T-cell (primary cell): ENCODE data around the gene HIPK2. TPM values are rescaled to one million over a fixed set of nuclear protein-coding genes. Genes with fewer than 3 reads are reported as not detected.
A peak's percentile ranks its signal among the peaks of the same experiment; 100 is the strongest.

ENCODE experiments used
- ATAC-seq, 4 experiments: fragments of 200-7000 bp in 3 of 4; fragments of 150-1000 bp in 1 of 4; cut with Tn5 transposase; replicated peaks in 1 of 4; 1 replicate in 3 of 4; 2 replicates in 1 of 4; pipeline ENCODE4 v1.10.0; 2021; ENCODE audit warnings: moderate library complexity in 3 of 4, mild to moderate bottlenecking in 2 of 4, moderate number of reproducible peaks in 1 of 4
- CTCF ChIA-PET, 2 donors: fragments of 300-600 bp; sonication (Branson Sonifier 250); formaldehyde crosslinking; loops; one replicate each; lab custom pipeline; 2022; ENCODE audit warnings: antibody characterized with exemption in 2 of 2; lab: Charles Lee
- POLR2A ChIA-PET, 2 donors: fragments of 300-600 bp; sonication (Branson Sonifier 250); formaldehyde crosslinking; loops; one replicate each; lab custom pipeline; 2022; ENCODE audit warnings: antibody characterized with exemption in 2 of 2; lab: Charles Lee
- DNase-seq, 35 experiments: peaks; one replicate each; pipeline versions ENCODE4 v3.0.0 to v3.0.0-alpha.2; 2013 to 2023
- H3K27ac ChIP-seq: one replicate; pipeline ENCODE4 v1.5.1; 2013; ENCODE audit warnings: low read length
- H3K27me3 ChIP-seq, 2 experiments: replicated peaks in 1 of 2; 1 replicate in 1 of 2; 2 replicates in 1 of 2; pipeline versions ENCODE4 v1.6.1 to v1.7.0; 2013; ENCODE audit warnings: low read length in 1 of 2, mixed read lengths in 1 of 2; ENCODE audit not compliant: control insufficient read depth in 2 of 2, insufficient read depth in 2 of 2; ENCODE audit errors: extremely low read depth in 1 of 2
- H3K36me3 ChIP-seq, 2 donors: 1 replicate in 1 of 2; 2 replicates in 1 of 2; pipeline versions ENCODE4 v1.6.1 to v1.7.0; 2013; ENCODE audit warnings: low read length in 1 of 2; ENCODE audit not compliant: control insufficient read depth in 2 of 2, insufficient read depth in 1 of 2; ENCODE audit errors: extremely low read depth in 1 of 2
- H3K4me1 ChIP-seq, 2 experiments: 1 replicate in 1 of 2; 2 replicates in 1 of 2; pipeline versions ENCODE4 v1.6.1 to v1.7.0; 2013; ENCODE audit warnings: low read length in 2 of 2, mixed read lengths in 1 of 2; ENCODE audit not compliant: insufficient read depth in 2 of 2, control insufficient read depth in 1 of 2; ENCODE audit errors: extremely low read depth in 1 of 2
- H3K4me3 ChIP-seq, 2 donors: 1 replicate in 1 of 2; 2 replicates in 1 of 2; pipeline versions ENCODE4 v1.5.1 to v1.7.0; 2013; ENCODE audit warnings: mild to moderate bottlenecking in 2 of 2, low read length in 1 of 2, moderate library complexity in 1 of 2; ENCODE audit not compliant: control insufficient read depth in 1 of 2; ENCODE audit errors: extremely low read depth in 1 of 2
- H3K9me3 ChIP-seq: 2 replicates; pipeline ENCODE4 v1.7.0; 2013
- H3K27ac Mint-ChIP-seq, 2 donors: one replicate each; pipeline ENCODE4 v1.8.0; 2020 to 2021; ENCODE audit warnings: mild to moderate bottlenecking in 2 of 2, mixed read lengths in 2 of 2
- H3K27me3 Mint-ChIP-seq, 2 donors: one replicate each; pipeline ENCODE4 v1.8.0; 2021 to 2022; ENCODE audit warnings: mixed read lengths in 2 of 2
- H3K36me3 Mint-ChIP-seq: one replicate; pipeline ENCODE4 v1.8.0; 2021; ENCODE audit warnings: mixed read lengths
- H3K4me1 Mint-ChIP-seq, 3 donors: one replicate each; pipeline ENCODE4 v1.8.0; 2020 to 2022; ENCODE audit warnings: mixed read lengths in 3 of 3, mild to moderate bottlenecking in 1 of 3
- H3K4me3 Mint-ChIP-seq, 3 donors: one replicate each; pipeline ENCODE4 v1.8.0; 2020 to 2022; ENCODE audit warnings: mild to moderate bottlenecking in 3 of 3, mixed read lengths in 3 of 3, moderate library complexity in 3 of 3
- H3K9me3 Mint-ChIP-seq, 3 donors: one replicate each; pipeline ENCODE4 v1.8.0; 2020 to 2022; ENCODE audit warnings: mixed read lengths in 3 of 3
- WGBS: methylation state at CpG from one replicate; pipeline ENCODE4 v1.1.5; 2013; ENCODE audit warnings: missing lambda C conversion rate; ENCODE audit not compliant: insufficient coverage; 5-methylcytosine and 5-hydroxymethylcytosine counted together
- total RNA-seq, 35 experiments: library from RNA in 6 of 35; stranded (reverse) in 6 of 35; fragments of 120-200 nt in 1 of 35; gene quantifications; one replicate each; pipeline versions ENCODE4 v1.2.1 to v1.2.4 and lab custom pipeline; 2013 to 2026

The HIPK2 gene
- total RNA-seq, 5 donors from 2014 or later (not counting 1 experiment from before 2014, with no cell fraction given) = 32.7 to 34.5 (median 33.5) TPM

- Mint-ChIP-seq H3K36me3 (peaks cover 44% of the 10 kb centered on the region), H3K4me1 (peaks cover 79 to 80% (median 80%) of the 10 kb centered on the region in 3 donors), H3K27ac (peak overlapping the region; percentile 86 to 97), H3K4me3 (peak overlapping the region in 1 of 3 donors; percentile 61), H3K27me3 (no peaks in the 10 kb centered on the region), H3K9me3 (no peaks in the 10 kb centered on the region)
- DNase-seq (no peak), ATAC-seq (no peak)
- peaks cover 3 to 7% of the 10 kb centered on the region in 2 donors for H3K36me3 ChIP-seq
- ChIA-PET POLR2A (no interaction called here), CTCF (interaction anchor here (0.6 to 1.5 kb wide), 3 partner anchors 10 to 520 kb away, joined by 3 to 4 read pairs (median 3); no protein-coding TSS in a partner anchor)
- 90% methylated on average over 7 of the region's 19 CpGs for WGBS
- no peaks in the 10 kb centered on the region for H3K27me3 ChIP-seq
- H3K9me3 ChIP-seq = no peaks in the 10 kb centered on the region
- H3K4me3 ChIP-seq = no peak overlapping the region
- no peak overlapping the region for H3K27ac ChIP-seq
- H3K4me1 ChIP-seq = peaks cover 62 to 73% of the 10 kb centered on the region in 2 experiments
These were observed 146.9 kb downstream of the HIPK2 start for GRCh38 chr7:139630643-139631519.

GRCh38 chr7:139629392-139630082 is 148.3 kb downstream of the HIPK2 start:
- WGBS = 96% methylated on average over 2 of the region's 4 CpGs
- Histone ChIP-seq H3K9me3 (no peaks in the 10 kb centered on the region), H3K4me3 (no peak overlapping the region), H3K27me3 (no peaks in the 10 kb centered on the region), H3K36me3 (peaks cover 7 to 10% of the 10 kb centered on the region in 2 donors), H3K4me1 (peaks cover 57 to 75% of the 10 kb centered on the region in 2 experiments), H3K27ac (no peak overlapping the region)
- DNase-seq = no peak
- H3K4me3 Mint-ChIP-seq = peak overlapping the region in 1 of 3 donors; percentile 61
- no peaks in the 10 kb centered on the region for H3K9me3 Mint-ChIP-seq
- ChIA-PET POLR2A (no interaction called here), CTCF (no interaction called here)
- H3K27me3 Mint-ChIP-seq = no peaks in the 10 kb centered on the region
- no peak for ATAC-seq
- H3K4me1 Mint-ChIP-seq = peaks cover 81 to 82% (median 82%) of the 10 kb centered on the region in 3 donors
- H3K36me3 Mint-ChIP-seq = peaks cover 51% of the 10 kb centered on the region
- H3K27ac Mint-ChIP-seq = peak overlapping the region; percentile 96 to 97

DNA sequence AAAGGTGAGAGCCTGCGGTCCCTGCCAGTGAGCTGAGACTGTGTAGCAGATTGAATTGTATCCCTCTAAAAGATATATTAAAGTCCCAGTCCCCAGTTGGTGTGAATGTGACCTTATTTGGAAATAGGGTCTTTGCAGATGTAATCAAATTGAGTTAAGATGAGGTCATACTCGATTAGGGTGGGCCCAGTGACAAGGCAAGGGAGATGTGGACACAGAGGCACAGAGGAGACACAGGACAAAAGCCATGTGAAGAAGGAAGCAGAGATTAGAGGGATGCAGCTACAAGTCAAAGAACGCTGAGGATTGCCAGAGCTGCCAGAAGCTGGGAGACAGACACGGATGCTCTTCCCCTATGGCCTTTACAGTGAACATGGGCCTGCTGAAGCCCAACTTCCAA is 150.0 kb downstream of the HIPK2 start:
- Mint-ChIP-seq H3K27ac (peak overlapping the region; percentile 96 to 97), H3K9me3 (no peaks in the 10 kb centered on the region), H3K4me3 (peak overlapping the region in 2 of 3 donors; percentile 32 to 61), H3K36me3 (peaks cover 54% of the 10 kb centered on the region), H3K27me3 (no peaks in the 10 kb centered on the region), H3K4me1 (peaks cover 86 to 87% (median 86%) of the 10 kb centered on the region in 3 donors)
- Histone ChIP-seq H3K4me3 (no peak overlapping the region), H3K36me3 (peaks cover 7 to 10% of the 10 kb centered on the region in 2 donors), H3K27ac (peak overlapping the region; percentile 67), H3K9me3 (no peaks in the 10 kb centered on the region), H3K4me1 (peaks cover 66 to 80% of the 10 kb centered on the region in 2 experiments), H3K27me3 (no peaks in the 10 kb centered on the region)
- ATAC-seq (no peak), DNase-seq (no peak)
- WGBS = 97% methylated on average over 3 of the region's 4 CpGs
- ChIA-PET CTCF (interaction anchor here in 1 of 2 donors (0.6 kb wide), 1 partner anchor 840 kb away, joined by 4 read pairs; no protein-coding TSS in a partner anchor), POLR2A (interaction anchor here in 1 of 2 donors (0.6 kb wide), 1 partner anchor 1346 kb away, joined by 3 read pairs; no protein-coding TSS in a partner anchor)

DNA sequence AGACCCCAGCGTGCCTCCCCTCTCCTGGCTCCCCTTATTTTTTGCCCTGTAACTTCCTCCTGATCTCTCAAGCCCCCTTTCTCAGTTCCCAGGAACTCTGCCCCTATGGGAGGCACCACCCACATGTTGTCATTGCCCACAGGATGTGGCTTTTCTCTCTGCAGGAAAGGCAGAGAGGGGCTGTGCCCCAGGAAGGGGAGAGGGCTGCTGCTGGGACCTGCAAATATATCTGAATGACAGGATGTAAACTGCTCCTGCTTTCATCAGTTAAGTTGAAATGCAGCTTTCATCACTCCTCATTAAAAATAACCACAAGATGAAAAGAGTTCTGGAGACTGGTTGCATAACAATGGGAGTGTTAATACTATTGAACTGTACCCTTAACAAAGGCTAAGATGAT is 151.0 kb downstream of the HIPK2 start:
- peaks cover 49% of the 10 kb centered on the region for H3K36me3 Mint-ChIP-seq
- POLR2A ChIA-PET = no interaction called here
- H3K4me3 Mint-ChIP-seq = peak overlapping the region; percentile 28 to 61 (median 49)
- CTCF ChIA-PET = interaction anchor here in 1 of 2 donors (0.6 kb wide), 2 partner anchors 19 to 817 kb away, joined by 3 read pairs; no protein-coding TSS in a partner anchor
- H3K4me1 Mint-ChIP-seq = peaks cover 79 to 82% (median 80%) of the 10 kb centered on the region in 3 donors
- Histone ChIP-seq H3K36me3 (peaks cover 7 to 10% of the 10 kb centered on the region in 2 donors), H3K27me3 (no peaks in the 10 kb centered on the region), H3K4me3 (no peak overlapping the region), H3K4me1 (peaks cover 66 to 73% of the 10 kb centered on the region in 2 experiments), H3K9me3 (no peaks in the 10 kb centered on the region), H3K27ac (peak overlapping the region; percentile 67)
- no peaks in the 10 kb centered on the region for H3K27me3 Mint-ChIP-seq
- peak; percentile 78 to 89 (median 86) for ATAC-seq
- H3K9me3 Mint-ChIP-seq = no peaks in the 10 kb centered on the region
- peak overlapping the region; percentile 96 to 97 for H3K27ac Mint-ChIP-seq
- WGBS = no CpG with 5 or more reads among the region's 1 CpG
- peak in 28 of 35 experiments; percentile 16 to 64 (median 39) for DNase-seq

GRCh38 chr7:139623518-139623917 is 154.3 kb downstream of the HIPK2 start:
- WGBS = 89% methylated on average over 4 of the region's 4 CpGs
- Histone ChIP-seq H3K4me1 (peaks cover 41 to 44% of the 10 kb centered on the region in 2 experiments), H3K36me3 (peaks cover 10 to 11% of the 10 kb centered on the region in 2 donors), H3K9me3 (no peaks in the 10 kb centered on the region), H3K27ac (no peak overlapping the region), H3K4me3 (no peak overlapping the region), H3K27me3 (no peaks in the 10 kb centered on the region)
- DNase-seq (no peak), ATAC-seq (peak in 1 of 4 experiments; percentile 21)
- H3K36me3 Mint-ChIP-seq = peaks cover 43% of the 10 kb centered on the region
- ChIA-PET POLR2A (no interaction called here), CTCF (interaction anchor here in 1 of 2 donors (0.6 kb wide), 1 partner anchor 17 kb away, joined by 3 read pairs; no protein-coding TSS in a partner anchor)
- peaks cover 46 to 52% (median 50%) of the 10 kb centered on the region in 3 donors for H3K4me1 Mint-ChIP-seq
- H3K27me3 Mint-ChIP-seq = no peaks in the 10 kb centered on the region
- H3K27ac Mint-ChIP-seq = peak overlapping the region; percentile 28 to 97
- H3K4me3 Mint-ChIP-seq = no peak overlapping the region
- no peaks in the 10 kb centered on the region for H3K9me3 Mint-ChIP-seq
